Stimulated activated CD8-positive, alpha-beta memory T cell treated with anti-CD3 and anti-CD28 coated beads, Interleukin-15, amount 100 ng/mL, for 48 hours (primary cell): ENCODE measurements around the gene LSM12.

ENCODE experiments used
- DNase-seq, 2 donors: peaks; one replicate each; pipeline ENCODE4 v3.0.0-alpha.2; 2020; ENCODE audit warnings: low read depth in 2 of 2

The LSM12 gene

GRCh38 chr17:44095647-44096496 is 29.4 kb upstream of the LSM12 start:
- no peak for DNase-seq

- DNase-seq, result no peak
Measured at GRCh38 chr17:44095388-44095646, 28.8 kb upstream of the LSM12 start.

GRCh38 chr17:44094701-44095387 is 28.4 kb upstream of the LSM12 start:
- no peak for DNase-seq

GRCh38 chr17:44093231-44093900 is 26.9 kb upstream of the LSM12 start:
- DNase-seq, result no peak

- DNase-seq, result no peak
Measured at GRCh38 chr17:44092051-44092450, 25.6 kb upstream of the LSM12 start.

GRCh38 chr17:44091200-44091997 is 24.9 kb upstream of the LSM12 start:
- DNase-seq, result no peak

GRCh38 chr17:44088254-44088653 is 21.8 kb upstream of the LSM12 start:
- DNase-seq, result no peak

- no peak for DNase-seq
Measured at GRCh38 chr17:44087319-44087718, 20.8 kb upstream of the LSM12 start.

GRCh38 chr17:44086364-44087311 is 20.2 kb upstream of the LSM12 start:
- DNase-seq, result peak; percentile 37 to 46

GRCh38 chr17:44085908-44086307 is 19.4 kb upstream of the LSM12 start:
- no peak for DNase-seq

GRCh38 chr17:44084921-44085320 is 18.4 kb upstream of the LSM12 start:
- no peak for DNase-seq

GRCh38 chr17:44084131-44084538 is 17.7 kb upstream of the LSM12 start:
- DNase-seq, result no peak

- no peak for DNase-seq
Measured at GRCh38 chr17:44083250-44083849, 16.9 kb upstream of the LSM12 start.

GRCh38 chr17:44082256-44082927 is 15.9 kb upstream of the LSM12 start:
- no peak for DNase-seq

GRCh38 chr17:44081681-44082080 is 15.2 kb upstream of the LSM12 start:
- no peak for DNase-seq

GRCh38 chr17:44079877-44080821 is 13.7 kb upstream of the LSM12 start:
- DNase-seq, result no peak

- DNase-seq, result no peak
Measured at GRCh38 chr17:44078412-44078811, 11.9 kb upstream of the LSM12 start.

- DNase-seq, result no peak
Measured at GRCh38 chr17:44077595-44077909, 11.1 kb upstream of the LSM12 start.
